GM23338 (cell line): ENCODE data around the gene ODAD3. TPM values are rescaled to one million over a fixed set of nuclear protein-coding genes. Genes with fewer than 3 reads are reported as not detected.

Source experiments
- ATAC-seq: fragments of 200-7000 bp; cut with Tn5 transposase; 3 replicates; pipeline ENCODE4 v1.9.1; 2020
- DNase-seq: peaks from one replicate; pipeline ENCODE4 v3.0.0-alpha.2; 2015; ENCODE audit warnings: low spot score
- H2AFZ ChIP-seq: fragments of 200-600 bp; sonication (generic); 2 replicates; pipeline ENCODE4 v1.8.0; 2016; ENCODE audit warnings: antibody characterized with exemption, mild to moderate bottlenecking, moderate library complexity
- H3F3A ChIP-seq: fragments of 200-600 bp; sonication (generic); replicated peaks from 2 replicates; pipeline ENCODE4 v1.8.0; 2017; ENCODE audit warnings: antibody characterized with exemption, mixed run types, low read depth
- H3K27ac ChIP-seq: fragments of 200-600 bp; sonication (generic); 2 replicates; pipeline ENCODE4 v1.6.1; 2016; ENCODE audit warnings: low read depth
- H3K27me3 ChIP-seq: fragments of 200-600 bp; sonication (generic); 2 replicates; pipeline ENCODE4 v1.8.0; 2016; ENCODE audit warnings: mild to moderate bottlenecking, mixed run types, moderate library complexity; ENCODE audit not compliant: insufficient read depth
- H3K36me3 ChIP-seq: fragments of 200-600 bp; sonication (generic); 2 replicates; pipeline ENCODE4 v1.8.0; 2016; ENCODE audit warnings: mild to moderate bottlenecking; ENCODE audit not compliant: insufficient read depth
- H3K4me1 ChIP-seq: fragments of 200-600 bp; sonication (generic); 2 replicates; pipeline ENCODE4 v1.8.0; 2016; ENCODE audit warnings: mild to moderate bottlenecking, moderate library complexity; ENCODE audit not compliant: insufficient read depth
- H3K4me2 ChIP-seq: fragments of 200-600 bp; sonication (generic); 2 replicates; pipeline ENCODE4 v1.7.1; 2017; ENCODE audit warnings: mixed run types
- H3K4me3 ChIP-seq: fragments of 200-600 bp; sonication (generic); 2 replicates; pipeline ENCODE4 v1.6.1; 2016; ENCODE audit warnings: mixed run types
- H3K79me2 ChIP-seq: fragments of 200-600 bp; sonication (generic); replicated peaks from 2 replicates; pipeline ENCODE4 v1.8.0; 2017; ENCODE audit warnings: mild to moderate bottlenecking; ENCODE audit not compliant: insufficient read depth
- H3K9me2 ChIP-seq: fragments of 200-600 bp; sonication (generic); 2 replicates; pipeline ENCODE4 v1.8.0; 2017; ENCODE audit not compliant: insufficient read depth
- H4K20me1 ChIP-seq: fragments of 200-600 bp; sonication (generic); replicated peaks from 2 replicates; pipeline ENCODE4 v1.8.0; 2017; ENCODE audit warnings: mild to moderate bottlenecking; ENCODE audit not compliant: insufficient read depth
- H3K27ac Mint-ChIP-seq: 2 replicates; pipeline ENCODE4 v1.8.0; 2020; ENCODE audit warnings: inconsistent platforms, mild to moderate bottlenecking, moderate library complexity, mixed read lengths
- H3K27me3 Mint-ChIP-seq: 3 replicates; pipeline ENCODE4 v1.8.0; 2022; ENCODE audit warnings: low read depth, mild to moderate bottlenecking, moderate library complexity, mixed read lengths, inconsistent platforms; ENCODE audit not compliant: insufficient read depth, poor library complexity
- H3K36me3 Mint-ChIP-seq: 3 replicates; pipeline ENCODE4 v1.8.0; 2021; ENCODE audit warnings: low read depth, mild to moderate bottlenecking, inconsistent platforms, moderate library complexity, mixed read lengths
- H3K4me1 Mint-ChIP-seq: 3 replicates; pipeline ENCODE4 v1.8.0; 2020; ENCODE audit warnings: mild to moderate bottlenecking, inconsistent platforms, mixed read lengths
- H3K4me3 Mint-ChIP-seq: 3 replicates; pipeline ENCODE4 v1.8.0; 2021; ENCODE audit warnings: moderate library complexity, mild to moderate bottlenecking, inconsistent platforms, mixed read lengths
- H3K9me3 Mint-ChIP-seq: 3 replicates; pipeline ENCODE4 v1.8.0; 2020; ENCODE audit warnings: moderate library complexity, mild to moderate bottlenecking, inconsistent platforms, mixed read lengths
- CREB1 ChIP-seq: fragments of 250-450 bp; sonication (Bioruptor Pico); IDR thresholded peaks from 2 replicates; pipeline ENCODE4 v1.5.0; 2020; ENCODE audit warnings: low read depth, mild to moderate bottlenecking, moderate library complexity
- ETS1 ChIP-seq: IDR thresholded peaks from 2 replicates; pipeline ENCODE4 v1.6.1; 2016; ENCODE audit warnings: antibody characterized with exemption
- EZH2 ChIP-seq: fragments of 200-600 bp; sonication (generic); IDR thresholded peaks from one replicate; pipeline ENCODE4 v1.8.0; 2017; ENCODE audit warnings: antibody characterized with exemption, mild to moderate bottlenecking, low read depth; ENCODE audit not compliant: unreplicated experiment
- EZH2phosphoT487 ChIP-seq: fragments of 200-600 bp; sonication (generic); IDR thresholded peaks from one replicate; pipeline ENCODE4 v1.8.1; 2018; ENCODE audit warnings: antibody characterized with exemption; ENCODE audit not compliant: unreplicated experiment
- JUNB ChIP-seq: IDR thresholded peaks from one replicate; pipeline ENCODE4 v1.6.1; 2016; ENCODE audit warnings: antibody characterized with exemption; ENCODE audit not compliant: unreplicated experiment
- NANOG ChIP-seq: IDR thresholded peaks from 2 replicates; pipeline ENCODE4 v1.6.1; 2016; ENCODE audit warnings: antibody characterized with exemption, borderline replicate concordance
- POLR2AphosphoS5 ChIP-seq: IDR thresholded peaks from 2 replicates; pipeline ENCODE4 v1.6.1; 2016; ENCODE audit warnings: antibody characterized with exemption, low read depth
- REST ChIP-seq: IDR thresholded peaks from one replicate; pipeline ENCODE4 v1.6.1; 2018; ENCODE audit warnings: antibody characterized with exemption; ENCODE audit not compliant: unreplicated experiment
- STAT1 ChIP-seq: IDR thresholded peaks from one replicate; pipeline ENCODE4 v1.6.1; 2016; ENCODE audit warnings: antibody characterized with exemption; ENCODE audit not compliant: unreplicated experiment
- ZNF114 ChIP-seq: fragments of 250-450 bp; sonication (Bioruptor Pico); IDR thresholded peaks from 2 replicates; pipeline ENCODE4 v1.5.0; 2020; ENCODE audit warnings: mild to moderate bottlenecking, moderate library complexity
- ZNF331 ChIP-seq: fragments of 250-450 bp; sonication (Bioruptor Pico); IDR thresholded peaks from 2 replicates; pipeline ENCODE4 v1.5.0; 2020; ENCODE audit warnings: low read depth, mild to moderate bottlenecking, moderate library complexity
- ZNF462 ChIP-seq: fragments of 250-450 bp; sonication (Bioruptor Pico); IDR thresholded peaks from 2 replicates; pipeline ENCODE4 v1.5.0; 2020; ENCODE audit warnings: mild to moderate bottlenecking, moderate library complexity
- polyA plus RNA-seq: library from polyadenylated mRNA; unstranded; fragments of >200 nt; fragmentation: Nextera tagmentation; extraction: Ambion mirVana; gene quantifications from 2 replicates; pipeline ENCODE4 v1.2.1, GENCODE V29; 2016
- total RNA-seq: library from RNA; depleted of rRNA; stranded (reverse); fragments of >200 nt; shearing (Covaris generic); gene quantifications from 2 replicates; pipeline ENCODE4 v1.2.3, GENCODE V29; 2014
- TF ChIP-seq, protein P1 (sequence below), 2 experiments: fragments of 200-600 bp in 1 of 2; sonication (generic) in 1 of 2; conservative IDR thresholded peaks; 2 replicates each; pipeline versions ENCODE4 v1.5.1 to v1.6.1; 2016 to 2017; ENCODE audit warnings: antibody characterized with exemption in 2 of 2, low read depth in 2 of 2, mild to moderate bottlenecking in 2 of 2, moderate library complexity in 1 of 2

The ODAD3 gene
- total and polyA plus RNA-seq, 2 experiments from 2014 or later = 1.5 to 6.1 TPM

GRCh38 chr19:11375143-11375948, 59.6 kb downstream of the ODAD3 start:
- H3K36me3 ChIP-seq = no peaks in the 10 kb centered on the region
- no peaks in the 10 kb centered on the region for H3K9me3 Mint-ChIP-seq
- DNase-seq (peak; percentile 79), ATAC-seq (peak; percentile 36)
- H3K27ac Mint-ChIP-seq = no peak overlapping the region
- H3F3A ChIP-seq = peaks cover 11% of the 10 kb centered on the region
- no peak overlapping the region for H2AFZ ChIP-seq
- peaks cover 10% of the 10 kb centered on the region for H3K27me3 Mint-ChIP-seq
- TF ChIP-seq EZH2phosphoT487 (no peak), ETS1 (peak; percentile 28; the same call in 1 of the 2 replicates), JUNB (no peak), STAT1 (no peak), ZNF462 (CRISPR knock-in tag) (no peak), REST (no peak), EZH2 (no peak), ZNF114 (CRISPR knock-in tag) (no peak), ZNF331 (CRISPR knock-in tag) (no peak), CREB1 (no peak), POLR2AphosphoS5 (peak; percentile 71), NANOG (no peak)
- TF ChIP-seq, protein P1, sequence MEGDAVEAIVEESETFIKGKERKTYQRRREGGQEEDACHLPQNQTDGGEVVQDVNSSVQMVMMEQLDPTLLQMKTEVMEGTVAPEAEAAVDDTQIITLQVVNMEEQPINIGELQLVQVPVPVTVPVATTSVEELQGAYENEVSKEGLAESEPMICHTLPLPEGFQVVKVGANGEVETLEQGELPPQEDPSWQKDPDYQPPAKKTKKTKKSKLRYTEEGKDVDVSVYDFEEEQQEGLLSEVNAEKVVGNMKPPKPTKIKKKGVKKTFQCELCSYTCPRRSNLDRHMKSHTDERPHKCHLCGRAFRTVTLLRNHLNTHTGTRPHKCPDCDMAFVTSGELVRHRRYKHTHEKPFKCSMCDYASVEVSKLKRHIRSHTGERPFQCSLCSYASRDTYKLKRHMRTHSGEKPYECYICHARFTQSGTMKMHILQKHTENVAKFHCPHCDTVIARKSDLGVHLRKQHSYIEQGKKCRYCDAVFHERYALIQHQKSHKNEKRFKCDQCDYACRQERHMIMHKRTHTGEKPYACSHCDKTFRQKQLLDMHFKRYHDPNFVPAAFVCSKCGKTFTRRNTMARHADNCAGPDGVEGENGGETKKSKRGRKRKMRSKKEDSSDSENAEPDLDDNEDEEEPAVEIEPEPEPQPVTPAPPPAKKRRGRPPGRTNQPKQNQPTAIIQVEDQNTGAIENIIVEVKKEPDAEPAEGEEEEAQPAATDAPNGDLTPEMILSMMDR (conservative IDR thresholded peaks at IDR 0.05; ENCODE audit: low read depth in 2 of 2) = no peak
- peaks cover 15% of the 10 kb centered on the region for H3K36me3 Mint-ChIP-seq
- peaks cover 10% of the 10 kb centered on the region; the same call in 1 of the 2 replicates for H3K79me2 ChIP-seq
- H4K20me1 ChIP-seq = no peaks in the 10 kb centered on the region
- no peaks in the 10 kb centered on the region for H3K9me2 ChIP-seq
- H3K4me1 ChIP-seq = peaks cover 11% of the 10 kb centered on the region
- peak overlapping the region; percentile 56 for H3K27ac ChIP-seq
- peak overlapping the region; percentile 77 for H3K4me2 ChIP-seq
- H3K4me3 ChIP-seq = peak overlapping the region; percentile 54
- H3K27me3 ChIP-seq = no peaks in the 10 kb centered on the region
- H3K4me1 Mint-ChIP-seq = peaks cover 20% of the 10 kb centered on the region
- no peak overlapping the region for H3K4me3 Mint-ChIP-seq
